NCI-H2171 treated with DMSO at 0.1 percent for 48 hours (cell line): ENCODE data around the gene CLCN3.
"Not testable (repeated sequence)": the region's sequence is repeated elsewhere in the genome, so short reads cannot be mapped to it uniquely, and the experiment has no call there.

ENCODE experiments used
- DNase-seq: peaks from one replicate; lab custom pipeline; 2025; lab: John Stamatoyannopoulos, UW

The CLCN3 gene

DNA sequence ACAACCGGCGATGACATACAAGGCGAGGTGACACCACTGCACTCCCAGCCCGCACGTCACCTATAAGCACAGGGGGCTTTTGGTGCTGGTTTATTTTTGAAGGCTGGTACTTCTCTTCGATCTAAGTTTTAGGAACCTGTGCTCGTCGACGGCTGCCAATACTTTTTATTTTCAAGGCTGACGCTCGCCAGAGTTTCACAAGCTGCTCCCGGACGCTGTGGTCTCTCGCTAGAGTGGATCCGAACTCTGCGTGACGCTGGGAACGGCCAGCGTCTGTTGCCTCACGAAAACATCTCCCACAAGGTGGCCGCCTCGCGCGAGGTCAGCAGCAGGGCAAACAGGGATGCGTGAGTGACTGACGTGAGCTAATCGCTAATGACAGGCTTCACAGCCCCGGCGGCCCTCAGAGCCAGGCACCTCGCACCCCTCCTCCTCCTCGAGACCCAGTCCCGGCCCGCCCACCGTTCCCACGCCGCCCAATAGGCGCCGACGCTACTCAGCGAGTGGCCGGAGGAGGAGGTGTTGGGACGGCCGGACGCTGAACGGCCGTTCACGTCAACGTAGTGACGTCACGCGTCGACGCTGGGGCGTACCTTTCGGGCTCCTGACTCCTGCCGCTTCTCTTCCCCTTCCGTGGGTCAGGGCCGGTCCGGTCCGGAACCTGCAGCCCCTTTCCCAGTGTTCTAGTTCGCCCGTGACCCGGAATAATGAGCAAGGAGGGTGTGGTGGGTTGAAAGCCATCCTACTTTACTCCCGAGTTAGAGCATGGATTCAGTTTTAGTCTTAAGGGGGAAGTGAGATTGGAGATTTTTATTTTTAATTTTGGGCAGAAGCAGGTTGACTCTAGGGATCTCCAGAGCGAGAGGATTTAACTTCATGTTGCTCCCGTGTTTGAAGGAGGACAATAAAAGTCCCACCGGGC is at the start of gene CLCN3:
CLCN3 (plus strand) TSS at position 621 of the 922 bp plus-strand sequence. CDS start 15,351 bp downstream, outside the sequence.
- peak; percentile 85 for DNase-seq

DNA sequence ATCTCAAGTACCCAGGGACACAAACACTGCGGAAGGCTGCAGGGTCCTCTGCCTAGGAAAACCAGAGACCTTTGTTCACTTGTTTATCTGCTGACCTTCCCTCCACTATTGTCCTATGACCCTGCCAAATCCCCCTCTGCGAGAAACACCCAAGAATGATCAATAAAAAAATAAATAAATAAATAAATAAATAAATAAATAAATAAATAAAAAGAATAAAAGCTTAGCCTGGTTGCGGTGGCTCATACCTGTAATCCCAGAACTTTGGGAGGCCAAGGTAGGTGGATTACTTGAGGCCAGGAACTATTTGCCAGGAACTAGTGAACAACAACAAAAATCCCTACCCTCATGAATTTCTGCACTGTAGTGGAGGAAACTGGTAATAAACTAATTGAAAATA is 49.4 kb upstream of the CLCN3 start:
- not testable (repeated sequence) for DNase-seq

- no peak for DNase-seq
These were observed 48.9 kb upstream of the CLCN3 start for GRCh38 chr4:169571435-169571834.

- no peak for DNase-seq
These were observed 46.5 kb upstream of the CLCN3 start for GRCh38 chr4:169573889-169574288.

- DNase-seq, result no peak
These were observed 38.2 kb upstream of the CLCN3 start for GRCh38 chr4:169582203-169582602.

DNA sequence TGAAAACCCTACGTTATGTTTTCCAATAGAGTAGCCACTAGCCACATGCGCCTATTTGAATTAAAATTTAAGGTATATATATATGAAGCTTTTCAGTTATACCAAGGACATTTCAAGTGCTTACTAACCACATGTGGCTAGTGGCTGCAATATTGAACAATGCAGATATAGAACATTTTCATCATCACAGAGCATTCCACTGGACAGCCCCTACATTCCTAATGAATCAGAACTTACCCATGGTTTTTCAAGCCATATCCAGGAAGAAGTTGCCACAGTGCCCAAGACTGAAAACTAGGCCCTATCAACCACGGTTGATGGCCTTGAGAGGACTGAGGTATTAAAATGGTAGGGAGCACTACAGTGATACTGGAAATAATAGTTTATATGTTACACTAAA is 37.7 kb upstream of the CLCN3 start:
- no peak for DNase-seq

DNA sequence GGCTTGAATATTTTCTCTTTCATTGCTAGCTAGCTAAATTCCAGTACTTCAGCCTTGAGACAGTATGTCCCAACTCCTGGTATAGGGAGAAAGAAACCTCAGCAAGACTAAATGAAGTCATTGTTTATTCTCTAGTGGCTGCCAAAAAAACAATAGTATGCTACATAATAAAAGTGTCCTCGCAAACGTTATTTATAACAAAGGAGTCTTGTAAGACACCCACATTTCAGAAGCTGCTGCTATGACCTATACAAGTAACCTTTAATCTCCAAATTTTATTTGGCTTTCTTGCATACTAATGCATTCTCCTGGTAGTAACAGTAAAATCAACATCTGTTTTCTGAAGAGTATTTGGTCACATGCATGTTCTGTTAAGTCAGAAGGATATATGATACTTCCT is 36.8 kb upstream of the CLCN3 start:
- DNase-seq, result no peak

- DNase-seq, result no peak
These were observed 27.3 kb upstream of the CLCN3 start for GRCh38 chr4:169593050-169593560.

GRCh38 chr4:169594560-169595195 is 25.7 kb upstream of the CLCN3 start:
- DNase-seq, result no peak

DNA sequence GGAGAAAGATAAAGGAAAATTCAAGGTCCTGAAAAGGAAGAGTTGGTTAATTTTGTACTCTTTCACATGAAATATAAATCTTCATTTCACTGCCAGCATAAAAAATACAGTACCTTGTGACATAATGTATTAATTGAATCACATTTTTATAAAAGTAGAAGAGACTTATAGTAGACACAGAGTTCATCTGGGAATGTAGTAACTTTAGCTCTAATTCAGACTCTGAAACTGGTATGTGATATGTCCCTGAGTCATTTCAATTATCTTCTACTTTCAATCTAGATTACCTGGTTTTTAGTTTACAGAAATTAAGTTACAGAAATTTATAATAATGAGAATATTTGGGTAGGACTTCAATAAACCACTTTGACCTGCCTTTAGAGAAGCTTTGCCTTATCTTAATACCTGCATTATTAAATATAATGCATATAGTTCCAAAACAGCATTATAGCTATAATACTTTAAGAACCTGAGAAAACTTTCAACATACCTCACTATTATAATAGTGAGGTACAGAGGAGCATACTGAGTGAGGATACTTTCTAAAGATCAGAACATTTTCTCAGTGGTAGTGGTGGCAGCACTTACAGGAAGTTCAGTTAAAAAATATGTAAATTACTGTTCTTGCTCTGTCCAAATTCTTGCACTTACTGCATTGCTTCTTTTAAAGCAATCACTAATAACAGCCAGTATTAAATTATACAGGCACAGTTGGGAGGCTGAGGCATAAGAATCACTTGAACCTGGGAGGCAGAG is 19.2 kb upstream of the CLCN3 start:
- DNase-seq, result no peak

- no peak for DNase-seq
These were observed 17.1 kb upstream of the CLCN3 start for GRCh38 chr4:169603312-169603711.

GRCh38 chr4:169604131-169604900 is 16.1 kb upstream of the CLCN3 start:
- no peak for DNase-seq

- no peak for DNase-seq
These were observed 15.5 kb upstream of the CLCN3 start for GRCh38 chr4:169604903-169605331.

GRCh38 chr4:169611157-169611556 is 9.2 kb upstream of the CLCN3 start:
- DNase-seq, result no peak

- DNase-seq, result peak; percentile 80
These were observed 8.1 kb upstream of the CLCN3 start, which contains the start of gene NEK1 for GRCh38 chr4:169611991-169612870. Gene NEK1, minus strand, starts transcription at chr4:169612583. Its CDS starts 9,953 bp downstream, at chr4:169602630.

- DNase-seq, result peak; percentile 42
These were observed 7.2 kb upstream of the CLCN3 start for GRCh38 chr4:169612871-169613859.

DNA sequence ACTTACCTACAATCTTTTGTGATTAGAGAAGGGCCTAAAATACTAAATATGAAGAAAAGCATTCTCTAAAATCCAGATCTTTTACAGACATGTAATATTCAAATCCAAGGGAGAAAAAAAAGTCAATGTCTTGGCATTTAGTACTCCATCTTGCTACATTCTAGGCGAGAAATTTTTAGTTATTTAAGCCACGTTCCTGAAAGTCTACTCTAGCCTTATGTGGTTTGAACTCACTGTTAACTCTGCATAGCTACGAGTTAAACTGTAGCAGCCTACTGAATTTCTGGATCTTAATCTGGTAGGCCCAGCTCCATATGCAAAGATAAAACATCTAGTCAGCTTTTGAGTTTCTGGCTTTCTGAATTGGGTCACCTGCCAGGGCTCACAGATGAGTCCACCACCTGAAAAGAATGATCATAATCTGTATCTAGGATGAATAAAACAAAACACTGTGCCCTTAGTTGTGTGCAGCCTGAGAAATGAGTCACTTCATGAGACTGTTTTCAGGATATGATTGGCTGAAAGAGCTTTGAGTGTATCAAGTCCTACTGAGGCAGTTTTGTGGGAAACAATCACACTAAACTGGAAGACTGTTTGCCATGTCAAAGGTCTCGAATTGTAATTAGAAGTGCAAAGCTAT is 4.8 kb upstream of the CLCN3 start:
- DNase-seq, result no peak

DNA sequence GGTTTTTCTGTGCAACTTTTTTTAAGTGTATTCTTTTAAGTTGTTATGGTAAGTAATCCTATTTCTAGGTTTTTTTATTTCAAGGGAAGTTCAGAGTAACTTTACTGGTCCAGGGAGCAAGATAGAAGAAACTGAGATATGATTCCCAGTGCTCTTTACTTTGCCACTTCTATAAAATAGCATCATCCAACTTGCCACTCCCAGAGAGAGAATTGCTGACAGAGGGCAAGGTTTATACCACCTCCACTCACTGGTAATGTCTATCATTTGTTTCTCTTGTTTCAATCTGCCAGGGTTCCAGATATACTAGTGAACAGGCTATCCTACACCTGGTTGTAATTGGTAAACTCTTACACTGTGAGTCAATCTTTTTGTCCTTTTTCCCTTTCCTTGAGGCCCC is 3.5 kb upstream of the CLCN3 start:
- no peak for DNase-seq

DNA sequence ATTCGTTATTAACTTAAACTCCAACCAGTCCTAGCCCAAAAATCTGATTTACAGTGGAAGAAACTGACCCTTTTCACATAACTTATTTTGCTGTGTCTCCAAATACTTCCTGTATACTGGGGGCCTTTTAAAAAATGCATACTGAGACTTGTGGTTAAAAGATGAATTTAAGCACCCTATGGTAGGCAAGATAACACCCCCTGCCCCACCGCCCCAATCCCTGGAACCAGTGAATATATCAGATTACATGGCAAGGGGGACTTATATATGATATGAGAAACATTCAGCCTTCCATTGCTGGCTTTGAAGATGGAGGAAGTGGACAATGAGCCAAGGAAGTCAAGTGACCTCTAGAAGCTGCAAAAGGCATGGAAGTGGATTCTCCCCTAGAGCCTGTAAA is 3.1 kb upstream of the CLCN3 start:
- no peak for DNase-seq
